Mesodermal cell (in vitro differentiated cells): ENCODE results near the gene SLX4IP.
A peak's percentile ranks its signal among the peaks of the same experiment; 100 is the strongest.

Experiments used
- H3K27ac ChIP-seq: 2 replicates; pipeline ENCODE4 v1.7.0; 2013; ENCODE audit warnings: mild to moderate bottlenecking, low read depth, low read length, moderate library complexity; ENCODE audit not compliant: severe bottlenecking
- H3K36me3 ChIP-seq: 2 replicates; pipeline ENCODE4 v1.7.1; 2013; ENCODE audit warnings: mild to moderate bottlenecking, low read length, moderate library complexity; ENCODE audit not compliant: control insufficient read depth, insufficient read depth
- H3K4me1 ChIP-seq: one replicate; pipeline ENCODE4 v1.7.1; 2013; ENCODE audit warnings: mild to moderate bottlenecking, low read length; ENCODE audit not compliant: insufficient read depth, control insufficient read depth, poor library complexity, severe bottlenecking
- H3K4me3 ChIP-seq: 2 replicates; pipeline ENCODE4 v1.7.0; 2013; ENCODE audit warnings: low read length, control low read depth, mild to moderate bottlenecking; ENCODE audit not compliant: insufficient read depth, poor library complexity, severe bottlenecking; ENCODE audit errors: extremely low read depth
- H3K9me3 ChIP-seq: 2 replicates; pipeline ENCODE4 v1.7.1; 2013; ENCODE audit warnings: mild to moderate bottlenecking, low read length, moderate library complexity; ENCODE audit not compliant: control insufficient read depth
- WGBS, 2 experiments: methylation state at CpG; one replicate each; pipeline ENCODE4 v1.1.5; 2013; ENCODE audit warnings: missing lambda C conversion rate in 2 of 2; ENCODE audit not compliant: insufficient coverage in 2 of 2; 5-methylcytosine and 5-hydroxymethylcytosine counted together

The SLX4IP gene

DNA sequence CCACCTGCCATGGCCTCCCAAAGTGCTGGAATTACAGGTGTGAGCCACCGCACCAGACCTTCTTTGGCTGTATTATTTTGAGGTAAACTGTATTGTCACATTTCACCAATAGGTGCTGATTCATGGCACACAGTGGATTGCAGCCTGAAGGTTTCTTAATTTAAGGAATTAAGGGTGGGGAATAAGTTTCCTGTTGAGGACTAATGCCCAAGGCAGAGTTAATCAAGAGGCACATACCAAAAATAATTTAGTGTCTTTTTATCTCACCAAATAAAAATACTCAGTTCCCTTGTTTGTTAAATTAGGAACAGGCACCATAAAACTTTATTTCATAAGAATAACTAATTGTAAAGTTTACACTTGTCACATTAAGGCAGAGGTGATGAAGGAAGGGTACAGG is 103.7 kb downstream of the SLX4IP start:
- WGBS, 2 experiments: no CpG with 5 or more reads among the region's 1 CpG
- H3K27ac ChIP-seq: no peak overlapping the region
- no peak overlapping the region for H3K4me3 ChIP-seq
- H3K4me1 ChIP-seq: peaks cover 21% of the 10 kb centered on the region
- H3K9me3 ChIP-seq: no peaks in the 10 kb centered on the region
- H3K36me3 ChIP-seq: no peaks in the 10 kb centered on the region

DNA sequence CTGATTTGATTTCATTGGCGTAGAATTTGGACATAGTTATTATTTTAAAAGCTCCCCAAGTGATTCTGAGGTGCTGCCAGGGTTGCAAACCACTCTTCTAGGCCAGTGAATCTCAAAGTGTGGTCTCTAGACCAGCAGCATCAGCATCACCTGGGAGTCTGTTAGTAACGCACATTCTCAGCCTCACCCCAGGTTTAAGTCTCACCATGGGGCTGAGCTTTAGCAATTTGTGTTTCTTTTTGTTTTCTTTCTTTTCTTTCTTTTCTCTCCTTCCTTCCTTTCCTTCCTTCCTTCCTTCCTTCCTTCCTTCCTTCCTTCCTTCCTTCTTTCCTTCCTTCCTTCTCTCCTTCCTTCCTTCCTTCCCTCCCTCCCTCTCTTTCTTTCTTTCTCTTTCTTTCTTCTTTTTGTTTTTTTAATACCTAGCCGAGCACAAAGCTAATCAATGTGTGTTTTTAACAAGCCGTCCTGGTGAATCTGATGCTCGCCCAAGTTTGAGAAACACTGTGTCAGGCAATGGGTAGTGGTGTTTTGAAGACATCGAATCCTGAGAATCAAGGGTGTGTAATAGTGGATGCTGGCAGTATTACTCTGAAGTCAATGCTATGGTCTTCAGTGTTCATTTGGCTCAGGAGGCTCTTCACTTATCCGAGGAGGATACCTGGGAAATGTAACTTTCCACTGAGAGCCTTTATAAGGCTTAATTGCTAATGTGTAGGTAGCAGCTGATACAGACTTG is 104.9 kb downstream of the SLX4IP start:
- 90 to 91% methylated on average over 3 to 4 of the region's 7 CpGs for WGBS, 2 experiments

GRCh38 chr20:10540636-10541493 is 105.8 kb downstream of the SLX4IP start:
- no peaks in the 10 kb centered on the region for H3K9me3 ChIP-seq
- H3K4me3 ChIP-seq: no peak overlapping the region
- peak overlapping the region; percentile 85 for H3K27ac ChIP-seq
- 20 to 83% methylated on average over 1 of the region's 4 CpGs for WGBS, 2 experiments
- peaks cover 21% of the 10 kb centered on the region for H3K4me1 ChIP-seq
- H3K36me3 ChIP-seq: no peaks in the 10 kb centered on the region

More for the DNA sequence above, 104.9 kb downstream of the SLX4IP start:
- Histone ChIP-seq H3K4me3 (no peak overlapping the region), H3K4me1 (peaks cover 21% of the 10 kb centered on the region), H3K9me3 (no peaks in the 10 kb centered on the region), H3K27ac (peak overlapping the region; percentile 85), H3K36me3 (no peaks in the 10 kb centered on the region)

- 90 to 96% methylated on average over 2 of the region's 2 CpGs for WGBS, 2 experiments
- Histone ChIP-seq H3K36me3 (no peaks in the 10 kb centered on the region), H3K9me3 (no peaks in the 10 kb centered on the region), H3K4me1 (peaks cover 21% of the 10 kb centered on the region), H3K27ac (no peak overlapping the region), H3K4me3 (no peak overlapping the region)
Observed at GRCh38 chr20:10541668-10542411, 106.7 kb downstream of the SLX4IP start.

GRCh38 chr20:10542442-10542841 is 107.3 kb downstream of the SLX4IP start:
- Histone ChIP-seq H3K36me3 (no peaks in the 10 kb centered on the region), H3K4me1 (peaks cover 26% of the 10 kb centered on the region), H3K4me3 (no peak overlapping the region), H3K9me3 (no peaks in the 10 kb centered on the region), H3K27ac (no peak overlapping the region)
- WGBS, 2 experiments: 94 to 95% methylated on average over 2 of the region's 3 CpGs

DNA sequence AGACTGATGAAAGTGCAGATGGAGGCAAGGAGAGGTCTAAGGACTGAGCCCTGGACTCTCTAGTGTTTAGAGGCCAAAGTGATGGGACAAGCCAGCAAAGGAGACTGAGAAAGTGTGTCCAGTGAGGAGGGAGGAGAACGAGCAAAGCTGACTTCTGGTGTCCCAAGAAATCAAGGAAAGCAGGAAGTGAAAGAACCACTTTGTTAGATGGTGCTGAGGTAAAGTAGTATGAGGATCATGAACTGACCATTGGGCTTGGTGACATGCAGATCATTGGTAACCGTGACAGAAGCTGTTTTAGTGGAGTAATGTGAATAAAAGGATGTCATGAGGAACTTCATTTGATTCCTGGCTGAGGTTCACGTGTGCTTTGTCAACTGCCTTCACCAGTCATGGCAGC is 108.4 kb downstream of the SLX4IP start:
- 88 to 92% methylated on average over 3 of the region's 3 CpGs for WGBS, 2 experiments
- H3K4me1 ChIP-seq: peaks cover 28% of the 10 kb centered on the region
- no peaks in the 10 kb centered on the region for H3K36me3 ChIP-seq
- no peak overlapping the region for H3K27ac ChIP-seq
- no peak overlapping the region for H3K4me3 ChIP-seq
- peaks cover 2% of the 10 kb centered on the region for H3K9me3 ChIP-seq

DNA sequence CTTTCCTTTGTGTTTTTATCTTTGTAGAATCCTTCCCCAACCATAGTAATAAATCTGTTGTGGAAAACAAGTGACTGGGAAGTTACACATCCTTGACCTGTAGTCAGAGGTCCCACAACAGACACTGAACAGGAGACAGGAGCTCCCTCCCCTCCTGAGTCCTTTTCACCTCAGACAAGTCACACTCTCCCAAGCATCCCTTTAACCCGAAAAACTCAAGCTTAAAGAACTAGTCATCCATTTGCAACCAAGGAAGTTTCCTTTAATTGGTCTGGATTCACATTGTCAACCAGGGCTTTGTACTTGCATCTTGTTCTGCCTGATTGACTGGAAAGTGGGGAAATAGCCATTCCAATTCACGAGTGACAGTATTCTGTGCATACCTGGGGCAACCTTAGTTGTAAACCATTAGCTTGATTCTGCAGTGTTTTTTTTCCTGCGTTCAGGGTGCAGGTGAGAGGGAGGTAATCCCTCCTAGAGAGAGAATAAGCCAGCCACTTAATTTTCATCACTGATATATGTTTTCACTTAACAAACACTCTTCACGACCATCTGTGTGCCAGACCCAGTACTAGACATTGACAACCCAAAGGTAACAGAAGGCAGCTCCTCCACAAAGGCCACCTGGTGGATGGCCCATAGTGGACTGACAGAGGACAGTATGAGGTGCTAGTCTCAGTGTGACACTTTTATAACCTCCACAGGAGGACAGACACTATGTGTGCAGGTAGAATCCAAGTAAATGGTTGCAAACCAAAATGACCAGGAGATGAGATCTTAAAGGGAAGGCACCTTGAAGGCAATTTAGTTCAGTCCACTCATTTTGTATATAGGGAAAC is 112.4 kb downstream of the SLX4IP start:
- WGBS, 2 experiments: 87 to 100% methylated on average over 1 to 2 of the region's 4 CpGs
- Histone ChIP-seq H3K4me1 (peaks cover 20% of the 10 kb centered on the region), H3K27ac (no peak overlapping the region), H3K4me3 (no peak overlapping the region), H3K36me3 (no peaks in the 10 kb centered on the region), H3K9me3 (peaks cover 3% of the 10 kb centered on the region)

- no peaks in the 10 kb centered on the region for H3K36me3 ChIP-seq
- peaks cover 28% of the 10 kb centered on the region for H3K4me1 ChIP-seq
- H3K9me3 ChIP-seq: peaks cover 3% of the 10 kb centered on the region
- no peak overlapping the region for H3K27ac ChIP-seq
- no peak overlapping the region for H3K4me3 ChIP-seq
- 83 to 90% methylated on average over 2 to 3 of the region's 3 CpGs for whole genome bisulfite sequencing, 2 experiments
Observed at GRCh38 chr20:10549511-10549910, 114.4 kb downstream of the SLX4IP start.

- Histone ChIP-seq H3K27ac (no peak overlapping the region), H3K9me3 (peaks cover 3% of the 10 kb centered on the region), H3K36me3 (no peaks in the 10 kb centered on the region), H3K4me1 (peaks cover 28% of the 10 kb centered on the region), H3K4me3 (no peak overlapping the region)
- WGBS, 2 experiments: 93 to 95% methylated on average over 13 of the region's 14 CpGs
Observed at GRCh38 chr20:10550204-10551118, 115.4 kb downstream of the SLX4IP start.
